ENCODE data around the gene XYLT1.

Gene XYLT1

DNA sequence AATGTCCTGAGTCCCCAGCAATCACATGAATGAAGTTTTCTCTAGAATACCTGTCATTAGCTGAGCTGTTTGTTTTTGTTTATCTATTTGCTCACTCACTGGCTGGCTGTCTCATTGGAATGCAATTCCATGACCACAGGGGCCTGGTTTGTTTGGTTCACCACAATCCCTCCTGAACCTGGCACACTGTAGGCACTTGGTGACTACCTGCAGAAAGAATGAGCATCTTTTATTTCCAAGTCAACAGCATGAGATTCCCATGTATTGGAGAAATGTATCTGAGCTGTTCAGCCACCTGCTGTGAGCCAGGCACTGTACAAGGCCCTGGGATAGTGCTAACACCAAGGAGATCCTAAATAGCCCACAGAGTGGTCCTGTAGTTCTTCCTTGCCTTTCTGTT lies 345.1 kb downstream of the XYLT1 start:
- no peak for DNase-seq

DNA sequence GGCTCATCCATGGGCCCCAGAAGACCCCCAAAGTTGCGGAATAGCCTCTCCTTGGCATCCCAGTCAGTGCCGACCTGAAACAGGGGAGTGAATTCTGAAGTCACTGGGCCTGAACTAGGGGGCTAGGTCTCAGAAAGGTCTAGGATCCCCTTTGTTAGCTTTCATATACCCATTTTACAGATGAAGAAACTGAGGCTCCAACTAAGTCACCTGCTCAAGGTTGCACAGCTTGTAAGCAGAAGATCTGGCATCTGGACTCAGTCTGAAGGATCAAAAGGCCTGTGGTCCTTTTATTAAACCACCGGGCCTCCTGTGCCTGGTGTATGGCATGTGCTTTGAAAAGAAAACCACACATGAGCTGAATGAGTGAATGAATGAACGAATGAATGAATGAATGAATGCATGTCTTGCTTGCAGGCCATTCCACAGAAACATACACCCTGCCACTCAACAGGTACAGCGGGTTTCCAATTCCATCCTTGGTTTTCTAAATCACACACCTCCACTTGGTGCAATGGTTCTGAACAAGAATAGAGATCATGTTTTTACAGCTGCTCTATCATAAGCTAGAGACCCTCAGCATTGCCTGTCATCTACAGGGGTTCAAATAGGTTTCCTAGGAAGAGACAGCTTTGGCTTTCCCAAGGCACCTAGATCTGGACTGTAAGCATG lies 352.7 kb downstream of the XYLT1 start:
- DNase-seq, result no peak

DNA sequence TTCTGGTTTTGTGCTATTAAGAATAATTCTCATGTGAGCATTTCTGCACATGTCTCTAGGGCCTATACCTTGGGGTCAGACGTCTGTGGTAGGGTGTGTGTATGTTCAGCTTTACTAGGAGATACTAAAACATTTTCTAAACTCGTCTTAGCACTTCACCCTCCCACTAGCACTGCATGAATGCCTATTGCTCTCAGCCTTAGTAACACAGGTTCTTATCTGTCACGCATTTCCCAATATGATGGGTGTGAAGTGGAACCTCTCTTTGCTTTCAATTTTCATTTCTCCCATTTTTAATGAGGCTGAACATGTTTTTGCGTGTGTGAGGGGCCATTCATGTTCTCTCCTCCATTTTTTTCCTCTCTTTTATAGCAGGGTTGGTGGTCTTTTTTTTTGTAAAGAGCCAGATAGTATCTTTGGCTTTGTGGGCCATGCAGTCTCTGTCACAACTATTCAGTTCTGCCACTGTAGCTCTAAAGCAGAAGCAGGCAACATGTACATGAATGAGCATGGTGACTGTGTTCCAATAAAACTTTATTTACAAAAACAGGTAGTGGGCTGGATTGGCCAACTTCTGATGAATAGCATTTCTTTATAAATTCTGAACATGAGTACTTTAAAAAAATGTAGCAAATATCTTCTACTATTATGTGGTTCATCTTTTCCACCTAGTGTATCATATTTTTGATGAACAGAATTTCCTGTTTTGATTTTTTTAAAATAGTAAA lies 354.0 kb downstream of the XYLT1 start:
- DNase-seq, result no peak

DNA sequence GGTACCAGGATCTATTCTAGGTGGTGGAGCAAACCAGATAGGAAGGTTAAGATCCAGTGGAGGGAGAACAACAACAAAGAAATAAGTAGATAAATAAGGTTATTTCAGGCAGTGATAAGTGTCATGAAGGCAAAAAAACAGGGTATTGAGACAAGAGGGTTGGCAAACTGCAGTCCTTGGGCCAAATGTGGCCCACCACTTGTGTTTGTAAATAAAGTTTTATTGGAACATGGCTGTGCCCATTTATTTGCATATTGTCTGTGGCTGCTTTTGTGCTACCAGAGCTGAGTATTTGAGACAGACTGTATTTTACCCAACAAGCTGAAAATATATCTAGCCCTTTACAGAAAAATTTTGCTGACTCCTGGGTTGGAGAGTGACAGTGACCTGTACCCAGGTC lies 361.3 kb downstream of the XYLT1 start:
- no peak for DNase-seq

DNA sequence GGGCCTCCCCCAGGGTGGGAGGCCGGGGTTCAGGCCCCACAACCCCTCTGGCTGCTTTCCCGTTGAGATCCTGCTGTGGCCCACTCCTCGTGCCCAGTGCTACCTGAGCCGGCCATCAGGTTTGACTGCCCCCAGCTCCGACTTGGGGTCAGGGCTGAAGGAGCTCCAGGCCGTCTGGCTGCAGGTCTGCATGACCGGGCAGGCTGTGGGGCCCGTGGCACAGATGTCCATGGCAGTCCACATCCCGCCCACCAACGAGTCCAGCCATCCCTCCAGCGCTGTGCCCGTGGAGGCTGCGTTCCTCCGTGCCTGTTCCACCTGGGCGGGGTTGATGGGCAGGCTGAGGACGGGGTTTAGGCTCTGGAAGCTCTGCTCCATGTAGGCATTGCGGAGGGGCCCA lies 362.2 kb downstream of the XYLT1 start:
- no peak for DNase-seq

DNA sequence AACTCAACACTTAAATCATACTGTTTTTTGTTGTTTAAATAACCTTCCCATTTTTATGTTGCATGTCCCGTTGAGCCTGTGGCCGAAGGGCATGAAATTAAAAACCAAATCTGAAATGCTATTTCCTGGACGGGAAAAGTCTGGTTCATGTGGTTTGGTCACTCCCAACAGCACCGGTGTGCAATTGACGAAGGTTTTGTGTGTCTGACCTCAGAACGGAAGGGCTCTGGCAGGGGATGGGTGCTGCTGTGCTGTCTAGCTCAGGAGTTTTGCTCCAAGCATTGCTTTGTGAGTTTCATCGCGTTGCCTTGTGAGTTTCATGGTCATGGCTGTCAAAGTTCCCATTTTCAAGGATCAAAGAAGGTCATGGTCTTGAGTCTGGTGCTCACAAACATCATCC lies 363.3 kb downstream of the XYLT1 start:
- DNase-seq, result no peak

DNA sequence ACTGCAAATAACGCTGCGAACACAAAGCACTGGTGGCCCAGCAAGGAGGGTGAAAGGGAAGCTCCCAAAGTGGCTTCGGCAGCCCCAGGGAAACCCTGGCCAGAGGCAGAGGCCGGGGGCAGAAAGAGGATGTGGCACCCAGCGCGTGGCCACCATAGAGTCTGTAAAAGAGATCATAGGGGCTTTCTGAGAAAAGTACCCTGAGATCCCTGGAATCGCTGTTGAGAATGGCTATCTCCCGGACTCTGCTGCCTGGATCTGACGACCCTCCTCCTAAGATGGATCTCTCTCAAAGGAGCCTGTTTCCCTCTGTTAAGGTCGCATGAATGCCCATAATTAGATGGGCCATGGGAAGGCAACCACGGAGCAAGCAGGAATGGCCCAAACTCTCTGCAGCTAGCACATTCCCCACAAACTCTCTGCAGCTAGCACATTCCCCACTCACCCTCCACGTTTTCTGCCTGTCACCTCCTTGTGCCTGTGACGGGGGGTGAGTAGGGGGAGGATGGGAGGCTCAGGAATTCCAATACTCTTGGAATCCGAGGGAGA lies 364.4 kb downstream of the XYLT1 start:
- no peak for DNase-seq

DNA sequence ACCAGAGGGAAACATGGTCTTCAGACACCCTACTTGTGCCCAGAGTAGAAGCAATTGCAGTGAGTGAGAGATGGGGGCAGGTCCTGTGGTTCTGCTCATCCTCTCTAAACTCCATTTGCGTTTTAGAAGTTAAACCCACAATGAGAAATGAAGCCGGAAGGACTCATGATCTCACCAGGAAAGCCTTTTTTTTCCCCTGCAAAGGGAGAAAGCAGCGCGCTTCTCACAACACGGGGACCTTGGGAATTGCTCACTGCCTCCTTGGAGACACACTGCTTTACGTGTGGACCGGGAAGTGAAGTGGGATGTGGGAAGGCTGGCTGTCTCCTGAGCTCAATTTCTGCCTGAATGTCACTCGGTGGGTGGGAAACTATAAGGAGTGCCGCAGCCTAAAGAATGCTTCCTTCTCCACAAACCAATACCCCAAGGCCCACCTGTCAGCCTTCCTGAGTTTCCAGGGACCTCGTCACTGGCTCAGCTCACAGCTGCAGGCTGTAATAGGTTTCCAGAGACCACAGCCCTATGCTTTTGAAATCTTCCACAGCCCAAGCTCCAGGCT lies 365.4 kb downstream of the XYLT1 start:
- no peak for DNase-seq

DNA sequence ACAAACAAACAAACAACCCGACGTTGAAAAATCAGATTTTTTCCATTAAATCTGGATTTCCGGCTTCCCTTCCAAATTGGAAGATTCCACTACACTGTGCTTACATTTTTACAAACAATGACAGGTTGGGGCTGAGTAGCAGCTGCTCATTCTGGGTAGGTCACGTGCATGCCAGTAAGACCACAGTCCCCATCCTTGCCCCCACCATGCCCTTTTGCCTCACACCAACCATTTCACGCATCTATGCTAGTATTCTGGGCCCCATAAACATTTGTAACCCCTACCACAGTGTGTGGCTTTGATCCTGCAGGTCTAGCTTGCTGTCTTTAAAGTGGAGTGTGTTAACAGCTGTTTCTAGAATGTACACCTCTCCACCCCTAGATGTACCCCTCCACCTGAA lies 366.1 kb downstream of the XYLT1 start:
- DNase-seq, result no peak

DNA sequence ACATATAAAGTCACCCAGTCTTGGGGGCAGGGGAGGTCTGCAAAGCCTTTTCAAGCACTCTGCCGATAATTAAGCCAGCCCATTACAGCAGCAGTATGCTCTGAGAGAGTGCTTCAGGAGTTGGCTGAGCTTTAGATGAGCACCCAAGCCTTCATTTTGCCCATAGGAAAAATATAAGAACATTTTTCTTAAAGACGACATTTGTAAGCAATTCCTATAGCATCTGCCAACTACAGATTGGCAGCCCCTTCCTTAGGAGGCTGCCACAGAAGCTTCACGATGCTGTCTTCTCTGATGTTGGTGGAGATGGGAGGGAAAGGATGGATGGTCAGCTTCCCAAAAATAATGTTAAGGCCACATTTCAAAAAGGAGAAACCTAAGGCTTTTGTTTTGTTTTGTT lies 367.5 kb downstream of the XYLT1 start:
- no peak for DNase-seq

DNA sequence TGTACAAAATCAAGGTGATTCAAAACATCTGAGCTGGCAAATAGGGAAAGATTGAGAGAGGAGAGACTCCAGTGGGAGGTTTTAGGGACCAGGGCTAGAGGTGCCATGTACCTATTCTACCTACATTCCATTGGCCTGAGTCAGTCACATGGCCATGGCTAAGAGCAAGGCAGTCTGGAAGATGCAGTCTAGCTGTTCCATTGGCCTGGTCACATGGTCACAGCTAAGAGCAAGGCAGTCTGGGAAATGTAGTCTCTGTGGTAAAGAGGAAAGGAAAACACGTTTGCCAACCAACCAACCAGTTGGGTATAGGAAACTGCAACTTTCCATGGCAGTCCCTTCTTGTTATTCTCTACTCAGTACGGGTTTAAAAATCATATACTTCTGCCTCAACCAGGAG lies 369.1 kb downstream of the XYLT1 start:
- peak; percentile 58 for DNase-seq

DNA sequence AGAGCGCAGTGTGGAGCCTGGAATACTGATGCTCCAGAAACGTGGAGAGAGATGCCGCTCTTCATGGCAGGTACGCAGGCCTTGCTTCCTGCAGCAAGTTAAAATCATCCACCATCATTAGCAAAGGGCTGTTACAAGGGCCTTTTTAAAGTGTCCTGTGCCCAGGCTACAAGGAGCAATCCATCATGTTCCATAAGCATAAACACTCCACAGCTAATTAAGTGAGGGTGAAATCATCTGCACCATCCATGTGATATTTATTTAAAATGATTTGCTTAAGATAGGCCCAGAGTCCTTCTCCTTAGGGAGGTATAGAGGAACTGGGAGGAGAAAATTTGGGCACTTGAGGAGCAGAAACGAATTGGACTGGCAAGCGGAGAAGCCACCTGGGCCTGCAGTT lies 372.1 kb downstream of the XYLT1 start:
- DNase-seq, result no peak

DNA sequence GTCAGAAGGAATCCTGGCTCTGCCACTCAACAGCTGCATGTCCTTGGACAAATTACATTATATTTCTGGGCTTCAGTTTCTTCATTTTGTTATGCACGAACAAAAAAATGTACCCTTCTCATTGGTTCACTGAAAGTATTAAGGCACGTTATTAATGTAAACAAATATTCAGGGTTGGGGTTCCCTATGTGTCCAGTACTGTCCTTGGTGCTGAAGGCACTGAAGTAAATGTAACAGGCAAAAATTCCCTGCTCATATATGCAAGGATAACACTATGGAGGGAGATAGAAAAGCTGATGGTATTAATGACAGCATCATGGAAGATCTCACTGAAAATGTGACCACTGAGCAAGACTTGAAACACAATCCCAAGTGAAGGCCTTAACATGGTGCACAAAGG lies 386.6 kb downstream of the XYLT1 start:
- DNase-seq, result no peak

DNA sequence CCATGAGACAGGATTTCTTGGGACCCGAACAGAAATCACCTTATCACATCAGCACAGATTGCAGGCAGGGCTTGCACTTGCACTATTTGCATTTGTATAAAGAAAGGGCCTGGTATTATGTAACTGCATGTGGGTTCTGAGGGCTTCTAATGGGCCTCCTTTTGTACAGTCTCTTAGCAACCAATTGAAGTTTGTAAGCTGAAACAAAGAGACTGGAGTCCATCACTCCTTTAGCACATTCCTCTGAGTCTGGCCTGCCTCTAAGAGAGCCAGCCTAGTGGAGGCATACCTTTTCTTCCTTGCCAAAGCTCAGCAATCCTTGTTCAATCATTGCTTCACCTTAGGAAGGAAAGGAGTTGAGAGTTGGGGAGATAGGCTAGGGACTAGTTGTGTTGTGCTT lies 387.1 kb downstream of the XYLT1 start:
- DNase-seq, result no peak

DNA sequence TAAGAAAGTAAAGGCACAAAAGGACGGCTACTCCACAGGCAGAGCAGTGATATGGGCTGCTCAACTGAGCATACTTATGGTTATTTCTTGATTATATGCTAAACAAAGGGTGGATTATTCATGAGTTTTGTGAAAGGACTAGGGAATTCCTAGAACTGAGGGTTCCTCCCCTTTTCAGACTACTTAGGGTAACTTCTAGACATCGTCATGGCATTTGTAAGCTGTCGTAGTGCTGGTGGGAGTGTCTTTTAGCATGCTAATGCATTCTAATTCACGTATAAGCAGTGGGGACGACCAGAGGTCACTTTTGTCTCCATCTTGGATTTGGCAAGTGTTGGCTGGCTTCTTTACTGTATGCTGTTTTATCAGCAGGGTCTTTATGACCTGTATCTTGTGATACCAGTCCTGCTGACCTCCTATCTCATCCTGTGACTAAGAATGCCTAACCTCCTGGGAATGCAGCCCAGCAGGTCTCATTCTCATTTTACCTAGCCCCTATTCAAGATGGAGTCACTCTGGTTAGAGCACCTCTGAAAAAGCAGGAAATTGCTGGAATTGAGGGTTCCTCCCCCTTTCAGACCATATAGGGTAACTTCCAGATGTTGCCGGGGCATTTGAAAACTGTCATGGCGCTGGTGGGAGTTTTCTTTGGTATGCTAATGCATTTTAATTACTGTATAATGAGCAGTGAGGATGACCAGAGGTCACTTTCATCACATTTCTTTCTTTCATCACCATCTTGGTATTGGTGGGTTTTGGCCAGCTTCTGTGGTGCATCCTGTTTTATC lies 388.5 kb downstream of the XYLT1 start:
- DNase-seq, result no peak

DNA sequence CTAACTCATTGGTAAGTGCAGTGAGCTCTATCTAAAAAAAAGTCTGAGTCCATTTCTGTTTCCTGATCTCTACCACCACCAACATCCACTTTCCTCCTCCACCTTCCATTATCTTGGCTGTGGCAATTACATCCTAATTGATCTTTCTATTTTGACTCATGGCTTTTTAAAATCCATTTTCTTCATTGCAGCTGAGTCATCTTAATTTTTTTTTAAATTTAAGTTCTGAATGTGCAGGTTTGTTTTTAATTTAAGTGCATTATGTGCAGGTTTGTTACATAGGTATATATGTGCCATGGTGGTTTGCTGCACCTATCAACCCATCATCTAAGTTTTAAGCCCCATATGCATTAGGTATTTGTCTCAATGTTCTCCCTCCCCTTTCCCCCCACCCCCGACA lies 390.7 kb downstream of the XYLT1 start:
- DNase-seq, result no peak

DNA sequence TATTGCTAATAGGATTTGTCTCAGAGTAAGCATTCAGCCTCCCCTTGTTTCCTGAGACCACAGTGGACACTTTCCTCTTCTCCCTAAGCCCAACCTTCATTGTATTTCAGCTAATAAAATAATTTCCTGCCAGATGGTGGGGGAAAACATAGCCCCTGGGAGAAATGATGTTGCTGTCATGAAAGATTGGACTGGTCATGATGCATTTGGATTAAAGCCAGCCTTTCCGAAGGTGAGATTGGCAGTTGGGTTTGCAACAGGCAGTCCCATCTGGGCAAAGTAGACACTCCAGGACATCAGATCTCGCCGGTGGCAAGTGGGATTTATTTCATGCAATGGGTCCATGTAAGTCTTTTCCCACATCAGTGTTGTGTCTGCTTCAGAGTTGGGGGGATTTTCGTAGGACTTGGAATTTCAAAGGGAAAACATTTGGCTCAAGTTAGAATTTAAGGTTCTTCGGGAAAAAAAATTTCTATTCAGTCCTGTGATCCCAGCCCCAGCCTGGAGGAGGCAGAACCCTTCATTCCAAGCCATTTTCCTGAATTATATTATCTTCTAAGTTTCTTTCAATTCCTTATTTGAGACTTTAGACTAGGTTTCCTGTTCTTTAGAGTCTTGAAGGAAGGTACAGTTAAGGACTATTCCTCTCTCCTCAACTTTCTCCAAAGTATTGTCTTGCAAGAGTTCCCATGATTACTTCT lies 391.7 kb downstream of the XYLT1 start:
- peak; percentile 53 for DNase-seq

DNA sequence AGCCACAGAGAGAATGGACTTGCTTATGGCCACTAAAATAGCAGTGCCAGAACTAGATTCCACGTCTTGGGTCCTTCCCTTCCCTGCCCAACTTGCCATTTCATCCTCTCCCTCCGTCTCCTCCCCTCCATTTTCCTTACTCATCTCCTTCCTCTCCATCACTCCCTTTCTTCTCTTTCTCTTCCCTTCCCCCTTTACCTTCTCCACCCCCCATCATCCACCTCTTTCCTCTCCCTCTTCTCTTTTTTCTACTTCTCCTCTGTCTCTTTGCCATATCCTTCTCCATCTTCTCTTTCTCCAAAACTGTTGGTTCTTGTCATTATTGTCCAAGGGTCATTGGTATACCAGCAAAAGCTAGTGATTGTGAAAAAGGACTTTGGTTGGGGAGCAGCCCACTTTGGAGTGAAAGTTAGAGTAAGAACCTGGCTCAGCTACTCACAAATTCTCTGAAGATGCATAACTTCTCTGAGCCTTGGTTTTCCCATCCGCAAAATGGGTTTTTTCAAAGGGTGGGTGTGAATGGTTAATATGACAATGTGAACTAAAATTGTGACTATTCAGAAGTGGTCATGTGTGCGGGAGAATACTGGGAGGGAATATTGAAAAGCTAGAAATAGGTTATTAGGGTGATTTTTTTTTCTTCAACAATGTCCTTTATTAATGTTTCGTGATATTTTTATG lies 393.8 kb downstream of the XYLT1 start:
- DNase-seq, result no peak

DNA sequence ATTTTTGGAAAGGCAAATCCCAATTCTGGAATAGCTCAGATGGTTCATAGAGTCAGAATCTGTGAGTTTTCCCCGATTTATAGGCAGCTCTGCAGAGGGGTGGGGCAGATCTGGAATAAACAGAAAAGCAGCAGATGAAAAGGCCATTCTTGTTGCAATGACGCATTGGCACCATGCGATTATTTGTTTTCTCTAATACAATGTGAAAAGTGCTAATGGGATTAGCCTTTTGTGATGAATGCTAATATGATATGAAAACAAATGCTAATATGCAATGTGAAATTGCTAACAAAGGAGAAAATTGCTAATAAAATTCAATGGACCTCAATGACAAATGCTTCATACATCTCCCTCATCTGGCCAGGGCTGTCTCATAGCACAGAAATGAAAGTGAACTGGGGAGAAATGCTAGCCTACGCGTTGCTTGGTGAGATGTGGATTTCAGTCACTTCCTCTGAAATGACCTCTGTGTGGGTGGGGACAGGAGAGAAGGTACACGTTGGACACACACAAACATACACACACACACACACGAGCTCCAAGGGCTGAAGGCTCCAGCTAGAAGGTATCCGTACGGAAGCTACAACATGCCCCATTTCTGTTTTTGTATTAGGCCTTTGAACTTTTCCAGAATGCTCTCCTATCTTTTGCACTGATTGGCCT lies 394.5 kb downstream of the XYLT1 start:
- DNase-seq, result no peak

DNA sequence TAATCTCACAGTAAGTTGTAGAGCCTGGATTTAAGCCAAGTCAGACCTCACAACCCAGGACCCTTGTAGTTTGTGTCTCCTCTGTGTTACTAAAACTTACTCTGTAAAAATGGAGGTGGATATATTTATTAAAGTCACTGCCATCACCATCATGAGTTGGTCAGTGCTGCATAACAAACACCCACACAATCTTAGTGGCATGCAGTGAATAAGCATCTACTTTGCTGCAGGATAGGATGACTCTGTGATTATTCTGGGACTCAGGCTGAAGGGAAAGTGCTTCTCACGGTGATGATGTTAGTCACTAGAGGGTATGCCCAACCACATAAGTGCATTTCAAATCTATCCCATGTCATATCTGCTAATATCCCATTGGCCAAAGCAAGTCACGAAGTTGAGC lies 398.7 kb downstream of the XYLT1 start:
- no peak for DNase-seq

DNA sequence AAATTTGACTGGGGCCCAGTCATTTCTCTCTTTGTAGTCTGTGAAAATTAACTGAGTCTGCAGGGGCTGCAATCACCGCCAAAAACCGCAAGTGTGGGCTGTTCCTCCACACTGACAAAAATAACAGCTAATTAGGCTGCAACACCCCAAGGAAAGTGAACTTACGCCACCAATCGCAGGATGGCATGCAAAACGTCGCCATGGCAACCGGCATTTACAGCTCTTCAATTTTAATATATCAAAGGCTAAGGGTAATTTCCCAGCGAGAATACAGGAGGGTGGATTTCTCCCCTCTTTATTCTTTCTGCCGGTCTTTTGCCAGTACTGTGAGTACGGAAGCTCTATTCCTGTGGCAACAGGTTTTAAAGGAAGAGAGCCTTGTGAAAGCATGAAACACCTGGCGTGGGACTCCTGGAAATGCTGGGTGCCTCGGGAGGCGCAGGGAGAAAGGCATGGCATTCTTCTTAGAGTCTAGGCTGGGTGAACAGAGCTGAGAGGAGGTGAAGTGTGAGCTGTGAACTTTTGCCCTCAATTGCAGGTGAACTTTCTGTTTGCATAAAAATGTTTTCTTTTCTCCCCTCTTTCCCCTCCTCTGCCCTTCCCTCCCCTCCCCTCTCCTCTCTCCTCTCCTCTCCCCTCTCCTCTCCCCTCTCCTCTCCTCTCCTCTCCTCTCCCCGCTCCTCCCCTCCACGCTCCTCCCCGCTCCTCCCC lies 399.7 kb downstream of the XYLT1 start:
- DNase-seq, result peak; percentile 31

Data from NCI-H82 (cell line).